Right atrium auricular region (tissue), 2 donors: ENCODE results near the gene FOLR1. TPM values are rescaled to one million over a fixed set of nuclear protein-coding genes. Genes with fewer than 3 reads are reported as not detected.
"Not testable (repeated sequence)": the region's sequence is repeated elsewhere in the genome, so short reads cannot be mapped to it uniquely, and the experiment has no call there.

Experiments used
- DNase-seq: peaks from one replicate; pipeline ENCODE4 v3.0.0-alpha.2; 2019; ENCODE audit warnings: low spot score
- H3K27ac ChIP-seq, 2 donors: fragments of 200-600 bp; sonication (generic); 1 replicate in 1 of 2; 2 replicates in 1 of 2; pipeline ENCODE4 v1.5.1; 2016 to 2019
- H3K27me3 ChIP-seq, 2 donors: fragments of 200-600 bp; sonication (generic); one replicate each; pipeline versions ENCODE4 v1.5.1 to v1.6.0; 2017 to 2019
- H3K36me3 ChIP-seq: fragments of 200-600 bp; sonication (generic); one replicate; pipeline ENCODE4 v1.5.1; 2016
- H3K4me1 ChIP-seq, 2 donors: fragments of 200-600 bp; sonication (generic); one replicate each; pipeline versions ENCODE4 v1.5.1 to v1.6.0; 2017 to 2019
- H3K4me3 ChIP-seq, 2 donors: fragments of 200-600 bp; sonication (generic); 1 replicate in 1 of 2; 2 replicates in 1 of 2; pipeline ENCODE4 v1.5.1; 2017 to 2019; ENCODE audit warnings: mild to moderate bottlenecking in 1 of 2, moderate library complexity in 1 of 2
- H3K9me3 ChIP-seq, 2 donors: fragments of 200-600 bp; sonication (generic); one replicate each; pipeline ENCODE4 v1.5.1; 2019
- CTCF ChIP-seq, 2 donors: fragments of 200-600 bp; sonication (generic); IDR thresholded peaks; one replicate each; pipeline ENCODE4 v1.5.1; 2019; ENCODE audit warnings: antibody characterized with exemption in 2 of 2
- total RNA-seq, 2 donors: library from RNA; depleted of rRNA; stranded (reverse); fragments of >200 nt; gene quantifications; one replicate each; pipeline ENCODE4 v1.1.0, GENCODE V29; 2016

Gene FOLR1
- total RNA-seq, 2 donors from 2014 or later, result not detected

GRCh38 chr11:72203163-72203562 lies 11.2 kb downstream of the FOLR1 start:
- TF ChIP-seq CTCF (IDR thresholded peaks at IDR 0.05), result no peak
- Histone ChIP-seq H3K36me3 (no peaks in the 10 kb centered on the region), H3K27ac (no peak overlapping the region), H3K27me3 (no peaks in the 10 kb centered on the region), H3K4me1 (no peaks in the 10 kb centered on the region), H3K9me3 (no peaks in the 10 kb centered on the region), H3K4me3 (no peak overlapping the region)
- no peak for DNase-seq

- H3K27ac ChIP-seq, result no peak overlapping the region
- H3K4me1 ChIP-seq, result no peaks in the 10 kb centered on the region
Observed at GRCh38 chr11:72204886-72205285, 12.9 kb downstream of the FOLR1 start.

GRCh38 chr11:72206794-72207193 lies 14.9 kb downstream of the FOLR1 start:
- not testable (repeated sequence) for H3K27me3 ChIP-seq, H3K27ac ChIP-seq, H3K36me3 ChIP-seq, H3K4me1 ChIP-seq, H3K4me3 ChIP-seq
- DNase-seq, result peak; percentile 21
- peaks cover 0 to 16% of the 10 kb centered on the region in 2 donors for H3K9me3 ChIP-seq

More at GRCh38 chr11:72204886-72205285, 12.9 kb downstream of the FOLR1 start:
- DNase-seq, result no peak
- no peak for TF ChIP-seq CTCF (IDR thresholded peaks at IDR 0.05)
- no peak overlapping the region for H3K4me3 ChIP-seq
- peaks cover 0 to 10% of the 10 kb centered on the region in 2 donors for H3K9me3 ChIP-seq
- no peaks in the 10 kb centered on the region for H3K27me3 ChIP-seq
- H3K36me3 ChIP-seq, result no peaks in the 10 kb centered on the region

- peak; percentile 40 for DNase-seq
- no peak for TF ChIP-seq CTCF (IDR thresholded peaks at IDR 0.05)
- Histone ChIP-seq H3K4me1 (no peaks in the 10 kb centered on the region), H3K4me3 (no peak overlapping the region), H3K36me3 (no peaks in the 10 kb centered on the region), H3K27ac (no peak overlapping the region), H3K9me3 (peaks cover 0 to 16% of the 10 kb centered on the region in 2 donors), H3K27me3 (no peaks in the 10 kb centered on the region)
Observed at GRCh38 chr11:72208281-72208680, 16.3 kb downstream of the FOLR1 start.

GRCh38 chr11:72209101-72209500 lies 17.2 kb downstream of the FOLR1 start:
- H3K36me3 ChIP-seq, result no peaks in the 10 kb centered on the region
- no peak overlapping the region for H3K27ac ChIP-seq
- H3K27me3 ChIP-seq, result no peaks in the 10 kb centered on the region
- H3K4me3 ChIP-seq, result no peak overlapping the region
- H3K4me1 ChIP-seq, result no peaks in the 10 kb centered on the region
- TF ChIP-seq CTCF (IDR thresholded peaks at IDR 0.05), result no peak
- H3K9me3 ChIP-seq, result peaks cover 0 to 16% of the 10 kb centered on the region in 2 donors
- peak; percentile 53 for DNase-seq

GRCh38 chr11:72216638-72217037 lies 24.7 kb downstream of the FOLR1 start, which contains the start of gene FOLR2:
FOLR2 (plus strand) TSS chr11:72216794; CDS start chr11:72218585, 1,791 bp downstream.
- H3K27me3 ChIP-seq, result no peaks in the 10 kb centered on the region
- no peak for TF ChIP-seq CTCF (IDR thresholded peaks at IDR 0.05)
- no peaks in the 10 kb centered on the region for H3K36me3 ChIP-seq
- peak; percentile 34 for DNase-seq
- H3K9me3 ChIP-seq, result no peaks in the 10 kb centered on the region
- peak within 1 kb of the TSS in 1 of 2 donors; percentile 13 for H3K4me3 ChIP-seq
- H3K4me1 ChIP-seq, result no peaks in the 10 kb centered on the region
- peak within 1 kb of the TSS in 1 of 2 donors; percentile 7 for H3K27ac ChIP-seq
